ENCODE measurements around the gene CYTH3.
"Not testable (repeated sequence)": the region's sequence is repeated elsewhere in the genome, so short reads cannot be mapped to it uniquely, and the experiment has no call there.

Gene CYTH3

GRCh38 chr7:6288270-6288860 lies 15.9 kb upstream of the CYTH3 start:
- TF ChIP-seq CTCF (IDR thresholded peaks at IDR 0.05; ENCODE audit: low read depth, low read length), result no peak
- DNase-seq (ENCODE audit: extremely low read depth, low read depth), result no peak

- DNase-seq (ENCODE audit: extremely low read depth, low read depth), result no peak
- no peak for TF ChIP-seq CTCF (IDR thresholded peaks at IDR 0.05; ENCODE audit: low read depth, low read length)
Measured at GRCh38 chr7:6286486-6286885, 14.1 kb upstream of the CYTH3 start.

- DNase-seq (ENCODE audit: extremely low read depth, low read depth), result no peak
- no peak for TF ChIP-seq CTCF (IDR thresholded peaks at IDR 0.05; ENCODE audit: low read depth, low read length)
Measured at GRCh38 chr7:6284461-6285360, 12.3 kb upstream of the CYTH3 start.

GRCh38 chr7:6284055-6284400 lies 11.6 kb upstream of the CYTH3 start:
- DNase-seq (ENCODE audit: extremely low read depth, low read depth), result no peak
- no peak for TF ChIP-seq CTCF (IDR thresholded peaks at IDR 0.05; ENCODE audit: low read depth, low read length)

- not testable (repeated sequence) for DNase-seq (ENCODE audit: extremely low read depth, low read depth)
Measured at GRCh38 chr7:6283391-6284054, 11.1 kb upstream of the CYTH3 start.

GRCh38 chr7:6279937-6280336 lies 7.5 kb upstream of the CYTH3 start:
- no peak for TF ChIP-seq CTCF (IDR thresholded peaks at IDR 0.05; ENCODE audit: low read depth, low read length)
- DNase-seq (ENCODE audit: extremely low read depth, low read depth), result no peak

- no peak for TF ChIP-seq CTCF (IDR thresholded peaks at IDR 0.05; ENCODE audit: low read depth, low read length)
- DNase-seq (ENCODE audit: extremely low read depth, low read depth), result no peak
Measured at GRCh38 chr7:6279341-6279740, 6.9 kb upstream of the CYTH3 start.

Data from AG09319 (cell line).